Activated CD8-positive, alpha-beta T cell treated with anti-CD3 and anti-CD28 coated beads, Interleukin-2, amount 10 ng/mL, durations not matched to agents 7 days and 5 days (primary cell): Measurements from ENCODE around the gene CLDN6. TPM values are rescaled to one million over a fixed set of nuclear protein-coding genes. Genes with fewer than 3 reads are reported as not detected.
"Not testable (repeated sequence)": the region's sequence is repeated elsewhere in the genome, so short reads cannot be mapped to it uniquely, and the experiment has no call there.

ENCODE experiments used
- ATAC-seq: fragments of 150-1000 bp; cut with Tn5 transposase; one replicate; pipeline ENCODE4 v1.10.0; 2021; ENCODE audit warnings: moderate library complexity
- CTCF ChIA-PET: fragments of 350-600 bp; sonication (Branson Sonifier 250); formaldehyde crosslinking; loops from one replicate; lab custom pipeline; 2021; ENCODE audit warnings: antibody characterized with exemption; lab: Charles Lee
- POLR2A ChIA-PET: fragments of 350-600 bp; sonication (Branson Sonifier 250); formaldehyde crosslinking; loops from one replicate; lab custom pipeline; 2021; ENCODE audit warnings: antibody characterized with exemption; lab: Charles Lee
- DNase-seq: peaks from one replicate; pipeline ENCODE4 v3.0.0-alpha.2; 2020
- H3K27ac Mint-ChIP-seq: one replicate; pipeline ENCODE4 v1.8.0; 2021; ENCODE audit warnings: mild to moderate bottlenecking, mixed read lengths
- H3K27me3 Mint-ChIP-seq: one replicate; pipeline ENCODE4 v1.8.0; 2021; ENCODE audit warnings: low read depth, mixed read lengths
- H3K36me3 Mint-ChIP-seq: one replicate; pipeline ENCODE4 v1.8.0; 2021; ENCODE audit warnings: low read depth, mixed read lengths
- H3K4me1 Mint-ChIP-seq: one replicate; pipeline ENCODE4 v1.8.0; 2021; ENCODE audit warnings: low read depth, mixed read lengths
- H3K4me3 Mint-ChIP-seq: one replicate; pipeline ENCODE4 v1.8.0; 2021; ENCODE audit warnings: mild to moderate bottlenecking, mixed read lengths
- H3K9me3 Mint-ChIP-seq: one replicate; pipeline ENCODE4 v1.8.0; 2022; ENCODE audit warnings: mixed read lengths; ENCODE audit not compliant: insufficient read depth
- total RNA-seq, 2 experiments: library from RNA; stranded (reverse); gene quantifications; one replicate each; pipeline ENCODE4 v1.2.3, GENCODE V29; 2021

CLDN6 gene
- total RNA-seq, 2 experiments from 2014 or later: not detected

- peaks cover 61% of the 10 kb centered on the region for H3K36me3 Mint-ChIP-seq
- peaks cover 71% of the 10 kb centered on the region for H3K4me1 Mint-ChIP-seq
- peak overlapping the region; percentile 94 for H3K4me3 Mint-ChIP-seq
- ATAC-seq (peak; percentile 56), DNase-seq (peak; percentile 81)
- peak overlapping the region; percentile 95 for H3K27ac Mint-ChIP-seq
- POLR2A ChIA-PET: interaction anchor here (0.7 to 4.3 kb wide), 15 partner anchors 9 to 108 kb away, joined by 3 to 27 read pairs (median 6); partner anchors contain the start of genes ZNF213 and ZSCAN10
- CTCF ChIA-PET: interaction anchor here (0.6 to 3.7 kb wide), 37 partner anchors 10 to 399 kb away, joined by 3 to 230 read pairs (median 6); partner anchors contain the start of genes HCFC1R1, MMP25, THOC6 and TNFRSF12A
- no peaks in the 10 kb centered on the region for H3K9me3 Mint-ChIP-seq
- no peaks in the 10 kb centered on the region for H3K27me3 Mint-ChIP-seq
Measured at GRCh38 chr16:3058139-3059030, 40.4 kb upstream of the CLDN6 start.

- Mint-ChIP-seq H3K36me3 (peaks cover 62% of the 10 kb centered on the region), H3K27me3 (no peaks in the 10 kb centered on the region), H3K4me3 (peak overlapping the region; percentile 94), H3K4me1 (peaks cover 70% of the 10 kb centered on the region), H3K27ac (peak overlapping the region; percentile 95), H3K9me3 (no peaks in the 10 kb centered on the region)
- POLR2A ChIA-PET: interaction anchor here (0.9 to 4.3 kb wide), 8 partner anchors 8 to 68 kb away, joined by 3 to 19 read pairs (median 6); partner anchors contain the start of gene IL32
- CTCF ChIA-PET: interaction anchor here (0.9 to 3.7 kb wide), 29 partner anchors 8 to 400 kb away, joined by 3 to 230 read pairs (median 9); partner anchors contain the start of genes HCFC1R1, IL32, MMP25 and THOC6
- DNase-seq (no peak), ATAC-seq (no peak)
Measured at GRCh38 chr16:3057181-3058138, 39.5 kb upstream of the CLDN6 start.

- Mint-ChIP-seq H3K4me3 (peak overlapping the region; percentile 94), H3K36me3 (peaks cover 69% of the 10 kb centered on the region), H3K27ac (peak overlapping the region; percentile 95), H3K9me3 (no peaks in the 10 kb centered on the region), H3K27me3 (no peaks in the 10 kb centered on the region), H3K4me1 (peaks cover 71% of the 10 kb centered on the region)
- DNase-seq: no peak
- no peak for ATAC-seq
- CTCF ChIA-PET: interaction anchor here (0.6 to 2.7 kb wide), 8 partner anchors 9 to 78 kb away, joined by 3 to 30 read pairs (median 8); partner anchors contain the start of genes IL32 and ZNF213
- POLR2A ChIA-PET: interaction anchor here (0.7 to 4.3 kb wide), 7 partner anchors 9 to 115 kb away, joined by 3 to 19 read pairs (median 4); partner anchors contain the start of genes IL32, ZNF213 and ZSCAN10
Measured at GRCh38 chr16:3056336-3057180, 38.6 kb upstream of the CLDN6 start.

- POLR2A ChIA-PET: interaction anchor here (0.7 to 4.3 kb wide), 5 partner anchors 8 to 115 kb away, joined by 3 to 19 read pairs (median 6); partner anchors contain the start of genes IL32, ZNF213 and ZSCAN10
- peaks cover 75% of the 10 kb centered on the region for H3K4me1 Mint-ChIP-seq
- peak overlapping the region; percentile 95 for H3K27ac Mint-ChIP-seq
- not testable (repeated sequence) for DNase-seq, H3K27me3 Mint-ChIP-seq, H3K9me3 Mint-ChIP-seq, ATAC-seq
- peaks cover 77% of the 10 kb centered on the region for H3K36me3 Mint-ChIP-seq
- CTCF ChIA-PET: interaction anchor here (0.6 to 2.7 kb wide), 6 partner anchors 20 to 79 kb away, joined by 3 to 30 read pairs (median 8); partner anchors contain the start of gene ZNF213
- peak overlapping the region; percentile 63 for H3K4me3 Mint-ChIP-seq
Measured at GRCh38 chr16:3055734-3056115, 37.7 kb upstream of the CLDN6 start.

- Mint-ChIP-seq H3K27ac (peak overlapping the region; percentile 95), H3K4me1 (peaks cover 75% of the 10 kb centered on the region), H3K9me3 (no peaks in the 10 kb centered on the region), H3K36me3 (peaks cover 77% of the 10 kb centered on the region), H3K27me3 (no peaks in the 10 kb centered on the region), H3K4me3 (peak overlapping the region; percentile 63)
- DNase-seq: peak; percentile 80
- ATAC-seq: peak; percentile 18
- ChIA-PET POLR2A (interaction anchor here (1.0 to 2.1 kb wide), 3 partner anchors 10 to 79 kb away, joined by 4 to 9 read pairs (median 6); partner anchors contain the start of genes IL32 and ZNF213), CTCF (interaction anchor here (1.4 to 2.7 kb wide), 4 partner anchors 21 to 75 kb away, joined by 4 to 30 read pairs (median 15); no protein-coding TSS in a partner anchor)
Measured at GRCh38 chr16:3054965-3055733, 37.2 kb upstream of the CLDN6 start.

GRCh38 chr16:3053330-3053710, 35.3 kb upstream of the CLDN6 start:
- Mint-ChIP-seq H3K27ac (peak overlapping the region; percentile 51), H3K4me1 (peaks cover 85% of the 10 kb centered on the region), H3K36me3 (peaks cover 77% of the 10 kb centered on the region)
- H3K4me3 Mint-ChIP-seq, H3K9me3 Mint-ChIP-seq, ATAC-seq, DNase-seq, H3K27me3 Mint-ChIP-seq, POLR2A ChIA-PET, CTCF ChIA-PET: not testable (repeated sequence)

- CTCF ChIA-PET: interaction anchor here (16.3 kb wide), 1 partner anchor 22 kb away, joined by 270 read pairs; no protein-coding TSS in a partner anchor
- ATAC-seq: peak; percentile 37
- Mint-ChIP-seq H3K4me1 (peaks cover 91% of the 10 kb centered on the region), H3K36me3 (peaks cover 78% of the 10 kb centered on the region), H3K27ac (peak overlapping the region; percentile 72)
- DNase-seq, H3K4me3 Mint-ChIP-seq, H3K9me3 Mint-ChIP-seq, H3K27me3 Mint-ChIP-seq, POLR2A ChIA-PET: not testable (repeated sequence)
Measured at GRCh38 chr16:3052571-3053329, 34.8 kb upstream of the CLDN6 start.

- Mint-ChIP-seq H3K27ac (peak overlapping the region; percentile 70), H3K27me3 (peaks cover 10% of the 10 kb centered on the region), H3K9me3 (no peaks in the 10 kb centered on the region), H3K4me3 (no peak overlapping the region), H3K36me3 (peaks cover 72% of the 10 kb centered on the region), H3K4me1 (peaks cover 82% of the 10 kb centered on the region)
- ATAC-seq (no peak), DNase-seq (no peak)
- ChIA-PET POLR2A (interaction anchor here (1.2 to 1.3 kb wide), 2 partner anchors 14 to 26 kb away, joined by 3 to 4 read pairs; partner anchors contain the start of gene IL32), CTCF (interaction anchor here (0.8 to 16.3 kb wide), 4 partner anchors 20 to 78 kb away, joined by 3 to 270 read pairs (median 4); no protein-coding TSS in a partner anchor)
Measured at GRCh38 chr16:3051494-3051893, 33.5 kb upstream of the CLDN6 start.

GRCh38 chr16:3051009-3051408, 33.0 kb upstream of the CLDN6 start:
- H3K27me3 Mint-ChIP-seq: peaks cover 10% of the 10 kb centered on the region
- ChIA-PET CTCF (interaction anchor here (0.8 to 16.3 kb wide), 4 partner anchors 20 to 79 kb away, joined by 3 to 270 read pairs (median 4); no protein-coding TSS in a partner anchor), POLR2A (interaction anchor here (1.2 to 1.3 kb wide), 2 partner anchors 14 to 26 kb away, joined by 3 to 4 read pairs; partner anchors contain the start of gene IL32)
- H3K4me1 Mint-ChIP-seq: peaks cover 79% of the 10 kb centered on the region
- H3K9me3 Mint-ChIP-seq: no peaks in the 10 kb centered on the region
- ATAC-seq (no peak), DNase-seq (no peak)
- H3K27ac Mint-ChIP-seq: peak overlapping the region; percentile 70
- peaks cover 69% of the 10 kb centered on the region for H3K36me3 Mint-ChIP-seq
- H3K4me3 Mint-ChIP-seq: peak overlapping the region; percentile 38
